WTC11 (cell line): Measurements from ENCODE around the gene ZFYVE28. TPM values are rescaled to one million over a fixed set of nuclear protein-coding genes. Genes with fewer than 3 reads are reported as not detected.

ENCODE experiments used
- ATAC-seq: fragments of 200-7000 bp; cut with Tn5 transposase; 2 replicates; pipeline ENCODE4 v1.10.0; 2021; ENCODE audit warnings: mild to moderate bottlenecking, moderate library complexity
- CTCF ChIA-PET: fragments of 300-600 bp; sonication (Branson Sonifier 250); formaldehyde crosslinking; loops from one replicate; lab custom pipeline; 2021; ENCODE audit warnings: antibody characterized with exemption; lab: Charles Lee
- POLR2A ChIA-PET: fragments of 350-600 bp; sonication (Branson Sonifier 250); formaldehyde crosslinking; loops from one replicate; lab custom pipeline; 2021; ENCODE audit warnings: antibody characterized with exemption; lab: Charles Lee
- DNase-seq: peaks from one replicate; pipeline ENCODE4 v3.0.0; 2021; ENCODE audit warnings: low spot score
- H3K27ac Mint-ChIP-seq: 2 replicates; pipeline ENCODE4 v1.8.0; 2021; ENCODE audit warnings: mixed read lengths
- H3K27me3 Mint-ChIP-seq: 2 replicates; pipeline ENCODE4 v1.8.0; 2021; ENCODE audit warnings: low read depth, mild to moderate bottlenecking, moderate library complexity, mixed read lengths
- H3K36me3 Mint-ChIP-seq: 2 replicates; pipeline ENCODE4 v1.8.0; 2021; ENCODE audit warnings: mixed read lengths
- H3K4me1 Mint-ChIP-seq: 2 replicates; pipeline ENCODE4 v1.8.0; 2022; ENCODE audit warnings: mixed read lengths
- H3K4me3 Mint-ChIP-seq: 2 replicates; pipeline ENCODE4 v1.8.0; 2021; ENCODE audit warnings: mild to moderate bottlenecking, moderate library complexity, mixed read lengths
- H3K9me3 Mint-ChIP-seq: 2 replicates; pipeline ENCODE4 v1.8.0; 2021; ENCODE audit warnings: mixed read lengths
- ESRRA ChIP-seq: sonication (generic); formaldehyde crosslinking; IDR thresholded peaks from 2 replicates; pipeline ENCODE4 v1.8.1; 2022; ENCODE audit warnings: mild to moderate bottlenecking, missing genetic modification reagents, borderline replicate concordance
- IRF2 ChIP-seq: sonication (generic); formaldehyde crosslinking; IDR thresholded peaks from 2 replicates; pipeline ENCODE4 v1.8.0; 2022; ENCODE audit warnings: low read depth, missing genetic modification reagents, borderline replicate concordance
- KAT7 ChIP-seq: sonication (generic); formaldehyde crosslinking; IDR thresholded peaks from 2 replicates; pipeline ENCODE4 v1.8.1; 2023; ENCODE audit warnings: missing genetic modification reagents, mild to moderate bottlenecking, borderline replicate concordance
- MYBL2 ChIP-seq: sonication (generic); formaldehyde crosslinking; IDR thresholded peaks from 2 replicates; pipeline ENCODE4 v1.8.1; 2023; ENCODE audit warnings: mild to moderate bottlenecking, moderate library complexity, missing genetic modification reagents
- NFYB ChIP-seq: sonication (generic); formaldehyde crosslinking; conservative IDR thresholded peaks from 2 replicates; pipeline ENCODE4 v1.8.0; 2022; ENCODE audit warnings: low read depth, missing genetic modification reagents
- NR2C2 ChIP-seq: sonication (generic); formaldehyde crosslinking; IDR thresholded peaks from 2 replicates; pipeline ENCODE4 v1.8.0; 2022; ENCODE audit warnings: mild to moderate bottlenecking, missing genetic modification reagents
- RORB ChIP-seq: fragments of 250-450 bp; sonication (Bioruptor Pico); IDR thresholded peaks from 2 replicates; pipeline ENCODE4 v1.9.0; 2021; ENCODE audit warnings: mild to moderate bottlenecking
- TEAD1 ChIP-seq: sonication (generic); formaldehyde crosslinking; IDR thresholded peaks from 2 replicates; pipeline ENCODE4 v1.8.0; 2022; ENCODE audit warnings: mild to moderate bottlenecking, missing genetic modification reagents
- TP53 ChIP-seq: sonication (generic); formaldehyde crosslinking; IDR thresholded peaks from 2 replicates; pipeline ENCODE4 v1.8.1; 2023; ENCODE audit warnings: mild to moderate bottlenecking, missing genetic modification reagents
- USF2 ChIP-seq: sonication (generic); formaldehyde crosslinking; IDR thresholded peaks from 2 replicates; pipeline ENCODE4 v1.8.1; 2023; ENCODE audit warnings: mild to moderate bottlenecking, missing genetic modification reagents, moderate library complexity
- ZMAT4 ChIP-seq: fragments of 250-450 bp; sonication (Bioruptor Pico); IDR thresholded peaks from 2 replicates; pipeline ENCODE4 v1.9.0; 2021; ENCODE audit warnings: mild to moderate bottlenecking
- ZNF121 ChIP-seq: sonication (generic); formaldehyde crosslinking; IDR thresholded peaks from 2 replicates; pipeline ENCODE4 v1.8.0; 2023; ENCODE audit warnings: missing genetic modification reagents
- ZNF219 ChIP-seq: sonication (generic); formaldehyde crosslinking; IDR thresholded peaks from 2 replicates; pipeline ENCODE4 v1.8.0; 2023; ENCODE audit warnings: missing genetic modification reagents, mild to moderate bottlenecking, borderline replicate concordance
- ZNF232 ChIP-seq: sonication (generic); formaldehyde crosslinking; IDR thresholded peaks from 2 replicates; pipeline ENCODE4 v1.8.0; 2022; ENCODE audit warnings: mild to moderate bottlenecking, missing genetic modification reagents
- ZNF281 ChIP-seq: sonication (generic); formaldehyde crosslinking; IDR thresholded peaks from 2 replicates; pipeline ENCODE4 v1.8.0; 2023; ENCODE audit warnings: mild to moderate bottlenecking, missing genetic modification reagents
- ZNF396 ChIP-seq: fragments of 250-450 bp; sonication (Bioruptor Pico); IDR thresholded peaks from 2 replicates; pipeline ENCODE4 v1.8.0; 2021; ENCODE audit warnings: mild to moderate bottlenecking, moderate library complexity, borderline replicate concordance
- ZNF416 ChIP-seq: fragments of 250-450 bp; sonication (Bioruptor Pico); IDR thresholded peaks from 2 replicates; pipeline ENCODE4 v1.9.0; 2021; ENCODE audit warnings: mild to moderate bottlenecking, inconsistent platforms
- ZNF512 ChIP-seq: sonication (generic); formaldehyde crosslinking; IDR thresholded peaks from 2 replicates; pipeline ENCODE4 v1.8.1; 2022; ENCODE audit warnings: missing genetic modification reagents, borderline replicate concordance
- total RNA-seq: library from RNA; stranded (reverse); gene quantifications from 3 replicates; pipeline ENCODE4 v1.2.3, GENCODE V29; 2021
- TF ChIP-seq, protein P1 (sequence below): fragments of 250-450 bp; sonication (Bioruptor Pico); IDR thresholded peaks from 2 replicates; pipeline ENCODE4 v1.9.0; 2021; ENCODE audit warnings: moderate library complexity, mild to moderate bottlenecking, inconsistent platforms, borderline replicate concordance
- TF ChIP-seq, protein P2 (sequence below): sonication (generic); formaldehyde crosslinking; IDR thresholded peaks from 2 replicates; pipeline ENCODE4 v1.8.1; 2023; ENCODE audit warnings: mild to moderate bottlenecking, missing genetic modification reagents
- TF ChIP-seq, protein P3 (sequence below): sonication (generic); formaldehyde crosslinking; IDR thresholded peaks from 2 replicates; pipeline ENCODE4 v1.8.1; 2023; ENCODE audit warnings: mild to moderate bottlenecking, moderate library complexity, missing genetic modification reagents

The ZFYVE28 gene
- total RNA-seq, 1 experiment from 2014 or later, result 7.8 TPM

DNA sequence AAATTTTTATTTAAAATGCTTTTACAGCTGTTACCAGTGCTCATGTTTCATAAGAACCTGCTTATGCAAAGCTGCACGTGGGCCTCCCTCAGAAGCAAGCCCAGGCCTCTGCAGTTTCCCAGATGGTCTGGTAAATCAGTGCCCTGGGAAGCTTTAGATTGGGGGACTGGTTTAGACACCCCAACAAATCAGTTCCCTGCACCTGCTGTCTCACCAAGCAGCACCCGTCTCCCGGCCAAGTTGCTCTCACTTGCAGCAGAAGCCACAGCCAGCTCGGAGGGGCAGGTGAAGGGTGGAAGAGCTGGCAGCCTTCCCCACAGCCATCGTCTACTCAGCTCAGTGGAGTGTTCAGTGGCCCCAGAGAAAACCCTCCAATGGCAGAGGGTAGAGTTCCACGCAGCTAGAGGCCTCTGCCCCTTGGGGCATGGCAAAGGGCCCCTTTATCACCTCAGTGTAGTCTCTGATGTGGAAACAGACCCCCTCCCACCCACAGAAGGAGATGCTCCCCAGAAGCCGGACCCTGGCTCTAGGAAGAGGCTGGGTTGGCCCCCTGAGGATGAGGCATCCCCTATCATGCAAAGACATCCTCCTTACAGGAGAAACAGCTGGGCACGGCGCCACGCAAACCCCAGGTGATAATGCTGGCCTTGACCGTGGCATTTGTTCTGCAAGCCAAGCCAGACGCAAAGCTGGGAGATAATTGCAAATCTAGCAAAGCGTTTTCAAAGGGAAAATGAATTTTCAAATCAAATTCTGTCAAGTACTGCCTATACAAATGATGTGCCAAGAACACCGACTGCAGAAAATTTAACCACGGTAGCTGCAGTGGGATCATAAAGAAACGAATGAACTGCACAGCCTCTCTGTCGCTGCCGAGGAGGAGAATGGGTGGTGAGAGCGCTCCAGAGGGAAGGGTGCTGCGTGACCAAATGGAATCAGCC is 51.9 kb downstream of the ZFYVE28 start:
- no peaks in the 10 kb centered on the region for H3K4me1 Mint-ChIP-seq
- peaks cover 3% of the 10 kb centered on the region; the same call in 1 of the 2 replicates for H3K27me3 Mint-ChIP-seq
- H3K27ac Mint-ChIP-seq, result no peak overlapping the region
- CTCF ChIA-PET, result interaction anchor here (0.5 to 1.9 kb wide), 4 partner anchors 12 to 543 kb away, joined by 3 to 5 read pairs (median 4); no protein-coding TSS in a partner anchor
- ATAC-seq (no peak), DNase-seq (no peak)
- TF ChIP-seq ZNF232 (CRISPR knock-in tag) (no peak), KAT7 (no peak), TP53 (CRISPR knock-in tag) (no peak), ZNF512 (CRISPR knock-in tag) (no peak), IRF2 (CRISPR knock-in tag) (no peak), NFYB (no peak), ZMAT4 (CRISPR knock-in tag) (no peak), TEAD1 (CRISPR knock-in tag) (no peak), RORB (CRISPR knock-in tag) (no peak)
- TF ChIP-seq, protein P1, sequence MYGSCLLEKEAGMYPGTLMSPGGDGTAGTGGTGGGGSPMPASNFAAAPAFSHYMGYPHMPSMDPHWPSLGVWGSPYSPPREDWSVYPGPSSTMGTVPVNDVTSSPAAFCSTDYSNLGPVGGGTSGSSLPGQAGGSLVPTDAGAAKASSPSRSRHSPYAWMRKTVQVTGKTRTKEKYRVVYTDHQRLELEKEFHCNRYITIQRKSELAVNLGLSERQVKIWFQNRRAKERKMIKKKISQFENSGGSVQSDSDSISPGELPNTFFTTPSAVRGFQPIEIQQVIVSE, result no peak
- TF ChIP-seq, protein P2, sequence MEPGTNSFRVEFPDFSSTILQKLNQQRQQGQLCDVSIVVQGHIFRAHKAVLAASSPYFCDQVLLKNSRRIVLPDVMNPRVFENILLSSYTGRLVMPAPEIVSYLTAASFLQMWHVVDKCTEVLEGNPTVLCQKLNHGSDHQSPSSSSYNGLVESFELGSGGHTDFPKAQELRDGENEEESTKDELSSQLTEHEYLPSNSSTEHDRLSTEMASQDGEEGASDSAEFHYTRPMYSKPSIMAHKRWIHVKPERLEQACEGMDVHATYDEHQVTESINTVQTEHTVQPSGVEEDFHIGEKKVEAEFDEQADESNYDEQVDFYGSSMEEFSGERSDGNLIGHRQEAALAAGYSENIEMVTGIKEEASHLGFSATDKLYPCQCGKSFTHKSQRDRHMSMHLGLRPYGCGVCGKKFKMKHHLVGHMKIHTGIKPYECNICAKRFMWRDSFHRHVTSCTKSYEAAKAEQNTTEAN, result no peak
- POLR2A ChIA-PET, result no interaction called here
- no peak overlapping the region for H3K4me3 Mint-ChIP-seq
- 0 out of 2 replicates have a peak, but pooled peaks cover 3% of the 10 kb centered on the region for H3K36me3 Mint-ChIP-seq
- H3K9me3 Mint-ChIP-seq, result peaks cover 12% of the 10 kb centered on the region

DNA sequence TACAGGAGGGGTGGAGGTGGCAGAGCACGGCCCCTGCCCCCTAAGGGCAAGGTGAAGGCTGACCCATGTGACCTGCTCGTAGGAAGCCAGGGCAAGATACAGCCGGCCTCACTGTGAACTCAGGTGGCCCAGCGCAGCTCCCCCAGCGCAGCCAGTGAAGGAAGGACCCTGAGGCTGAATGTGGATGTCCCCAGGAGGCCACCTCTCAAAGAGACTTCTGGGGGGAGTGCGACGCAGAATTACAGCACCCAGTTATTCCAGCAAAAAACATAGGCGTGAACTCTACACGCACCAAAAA is 52.6 kb downstream of the ZFYVE28 start:
- ChIA-PET CTCF (interaction anchor here (1.0 to 1.8 kb wide), 2 partner anchors 76 to 146 kb away, joined by 3 to 4 read pairs; no protein-coding TSS in a partner anchor), POLR2A (no interaction called here)
- H3K36me3 Mint-ChIP-seq, result 0 out of 2 replicates have a peak, but pooled peaks cover 3% of the 10 kb centered on the region
- DNase-seq, result no peak
- peaks cover 3% of the 10 kb centered on the region; the same call in 1 of the 2 replicates for H3K27me3 Mint-ChIP-seq
- no peak for TF ChIP-seq NR2C2 (CRISPR knock-in tag)
- TF ChIP-seq ZNF219, result no peak
- no peaks in the 10 kb centered on the region for H3K4me1 Mint-ChIP-seq
- no peak for ATAC-seq
- H3K9me3 Mint-ChIP-seq, result peaks cover 12% of the 10 kb centered on the region
- H3K27ac Mint-ChIP-seq, result no peak overlapping the region
- H3K4me3 Mint-ChIP-seq, result no peak overlapping the region

GRCh38 chr4:2365054-2365912 is 53.2 kb downstream of the ZFYVE28 start:
- Mint-ChIP-seq H3K36me3 (0 out of 2 replicates have a peak, but pooled peaks cover 3% of the 10 kb centered on the region), H3K9me3 (peaks cover 12% of the 10 kb centered on the region), H3K27ac (no peak overlapping the region), H3K4me1 (no peaks in the 10 kb centered on the region), H3K4me3 (no peak overlapping the region), H3K27me3 (peaks cover 3% of the 10 kb centered on the region; the same call in 1 of the 2 replicates)
- ChIA-PET CTCF (interaction anchor here (1.8 kb wide), 1 partner anchor 145 kb away, joined by 4 read pairs; no protein-coding TSS in a partner anchor), POLR2A (no interaction called here)
- DNase-seq (no peak), ATAC-seq (no peak)
- TF ChIP-seq ZNF281 (CRISPR knock-in tag) (no peak), ZNF416 (CRISPR knock-in tag) (no peak), USF2 (CRISPR knock-in tag) (no peak), ZNF396 (no peak), ESRRA (CRISPR knock-in tag) (no peak), MYBL2 (no peak), ZNF121 (CRISPR knock-in tag) (no peak)
- TF ChIP-seq, protein P3, sequence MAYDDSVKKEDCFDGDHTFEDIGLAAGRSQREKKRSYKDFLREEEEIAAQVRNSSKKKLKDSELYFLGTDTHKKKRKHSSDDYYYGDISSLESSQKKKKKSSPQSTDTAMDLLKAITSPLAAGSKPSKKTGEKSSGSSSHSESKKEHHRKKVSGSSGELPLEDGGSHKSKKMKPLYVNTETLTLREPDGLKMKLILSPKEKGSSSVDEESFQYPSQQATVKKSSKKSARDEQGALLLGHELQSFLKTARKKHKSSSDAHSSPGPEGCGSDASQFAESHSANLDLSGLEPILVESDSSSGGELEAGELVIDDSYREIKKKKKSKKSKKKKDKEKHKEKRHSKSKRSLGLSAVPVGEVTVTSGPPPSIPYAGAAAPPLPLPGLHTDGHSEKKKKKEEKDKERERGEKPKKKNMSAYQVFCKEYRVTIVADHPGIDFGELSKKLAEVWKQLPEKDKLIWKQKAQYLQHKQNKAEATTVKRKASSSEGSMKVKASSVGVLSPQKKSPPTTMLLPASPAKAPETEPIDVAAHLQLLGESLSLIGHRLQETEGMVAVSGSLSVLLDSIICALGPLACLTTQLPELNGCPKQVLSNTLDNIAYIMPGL (CRISPR knock-in tag), result no peak
